SU-DHL-6 (cell line): ENCODE measurements around the gene DNM2.
"Not testable (repeated sequence)": the region's sequence is repeated elsewhere in the genome, so short reads cannot be mapped to it uniquely, and the experiment has no call there.

Experiments
- H2AFZ ChIP-seq: fragments of 200-600 bp; sonication (generic); 2 replicates; pipeline ENCODE4 v1.6.1; 2014; ENCODE audit warnings: low read depth, mild to moderate bottlenecking, moderate library complexity, mixed read lengths, antibody characterized with exemption, low read length; ENCODE audit not compliant: severe bottlenecking
- H3F3A ChIP-seq: fragments of 200-600 bp; shearing (Covaris generic); 2 replicates; pipeline ENCODE4 v1.6.0; 2016; ENCODE audit warnings: antibody characterized with exemption, mild to moderate bottlenecking; ENCODE audit not compliant: insufficient read depth
- H3K27ac ChIP-seq: fragments of 200-600 bp; sonication (generic); 2 replicates; pipeline ENCODE4 v1.5.1; 2016; ENCODE audit warnings: low read depth, mild to moderate bottlenecking, low read length, moderate library complexity, mixed read lengths
- H3K27me3 ChIP-seq: fragments of 200-600 bp; sonication (generic), shearing (Covaris generic); 2 replicates; pipeline ENCODE4 v1.6.0; 2014; ENCODE audit warnings: mild to moderate bottlenecking, low read length
- H3K36me3 ChIP-seq: fragments of 200-600 bp; sonication (generic); 2 replicates; pipeline ENCODE4 v1.6.1; 2014; ENCODE audit warnings: mild to moderate bottlenecking, low read length, mixed read lengths
- H3K4me2 ChIP-seq: fragments of 300-600, 200-600 bp; shearing (Covaris generic), sonication (generic); 2 replicates; pipeline ENCODE4 v1.6.0; 2014; ENCODE audit warnings: low read length, low read depth, mild to moderate bottlenecking; ENCODE audit not compliant: poor library complexity, severe bottlenecking
- H3K4me3 ChIP-seq: fragments of 200-600 bp; sonication (generic); 2 replicates; pipeline ENCODE4 v1.5.1; 2014; ENCODE audit warnings: antibody characterized with exemption, low read length, mild to moderate bottlenecking, mixed read lengths; ENCODE audit not compliant: insufficient read depth, poor library complexity, severe bottlenecking
- H3K79me2 ChIP-seq: fragments of 200-600 bp; sonication (generic); 2 replicates; pipeline ENCODE4 v1.6.1; 2014; ENCODE audit warnings: mild to moderate bottlenecking, low read length, moderate library complexity; ENCODE audit not compliant: insufficient read depth
- H3K9ac ChIP-seq: fragments of 200-600 bp; sonication (generic); 2 replicates; pipeline ENCODE4 v1.7.0; 2014; ENCODE audit warnings: mild to moderate bottlenecking, low read length
- H3K9me2 ChIP-seq: fragments of 200-600 bp; sonication (generic); replicated peaks from 2 replicates; pipeline ENCODE4 v1.6.1; 2014; ENCODE audit warnings: low read length; ENCODE audit not compliant: insufficient read depth
- H3K9me3 ChIP-seq: fragments of 200-600 bp; sonication (generic); 2 replicates; pipeline ENCODE4 v1.6.1; 2014; ENCODE audit warnings: low read length, mixed read lengths; ENCODE audit not compliant: insufficient read depth
- H4K20me1 ChIP-seq: fragments of 200-600 bp; sonication (generic); 2 replicates; pipeline ENCODE4 v1.6.1; 2014; ENCODE audit warnings: low read depth, mild to moderate bottlenecking, antibody characterized with exemption, low read length, moderate library complexity, mixed read lengths
- EZH2phosphoT487 ChIP-seq: fragments of 200-600 bp; sonication (generic), shearing (Covaris generic); conservative IDR thresholded peaks from 2 replicates; pipeline ENCODE4 v1.6.1; 2018; ENCODE audit warnings: mild to moderate bottlenecking, antibody characterized with exemption, low read length, moderate library complexity, mixed read lengths
- TF ChIP-seq, protein P1 (sequence below): fragments of 200-600 bp; sonication (generic); IDR thresholded peaks from one replicate; pipeline ENCODE4 v1.5.1; 2017; ENCODE audit warnings: antibody characterized with exemption, mild to moderate bottlenecking, low read length, moderate library complexity; ENCODE audit not compliant: insufficient read depth, poor library complexity, severe bottlenecking

The DNM2 gene

GRCh38 chr19:10876459-10877240 lies 158.8 kb downstream of the DNM2 start:
- H4K20me1 ChIP-seq, result no peaks in the 10 kb centered on the region
- H3K27me3 ChIP-seq, result no peaks in the 10 kb centered on the region
- peaks cover 86% of the 10 kb centered on the region for H3K79me2 ChIP-seq
- H3K4me2 ChIP-seq, result peak overlapping the region; percentile 26
- peak overlapping the region; percentile 7; the same call in 1 of the 2 replicates for H3K9ac ChIP-seq
- no peaks in the 10 kb centered on the region for H3K9me2 ChIP-seq
- no peak overlapping the region for H3K4me3 ChIP-seq
- no peak for TF ChIP-seq EZH2phosphoT487
- TF ChIP-seq, protein P1, sequence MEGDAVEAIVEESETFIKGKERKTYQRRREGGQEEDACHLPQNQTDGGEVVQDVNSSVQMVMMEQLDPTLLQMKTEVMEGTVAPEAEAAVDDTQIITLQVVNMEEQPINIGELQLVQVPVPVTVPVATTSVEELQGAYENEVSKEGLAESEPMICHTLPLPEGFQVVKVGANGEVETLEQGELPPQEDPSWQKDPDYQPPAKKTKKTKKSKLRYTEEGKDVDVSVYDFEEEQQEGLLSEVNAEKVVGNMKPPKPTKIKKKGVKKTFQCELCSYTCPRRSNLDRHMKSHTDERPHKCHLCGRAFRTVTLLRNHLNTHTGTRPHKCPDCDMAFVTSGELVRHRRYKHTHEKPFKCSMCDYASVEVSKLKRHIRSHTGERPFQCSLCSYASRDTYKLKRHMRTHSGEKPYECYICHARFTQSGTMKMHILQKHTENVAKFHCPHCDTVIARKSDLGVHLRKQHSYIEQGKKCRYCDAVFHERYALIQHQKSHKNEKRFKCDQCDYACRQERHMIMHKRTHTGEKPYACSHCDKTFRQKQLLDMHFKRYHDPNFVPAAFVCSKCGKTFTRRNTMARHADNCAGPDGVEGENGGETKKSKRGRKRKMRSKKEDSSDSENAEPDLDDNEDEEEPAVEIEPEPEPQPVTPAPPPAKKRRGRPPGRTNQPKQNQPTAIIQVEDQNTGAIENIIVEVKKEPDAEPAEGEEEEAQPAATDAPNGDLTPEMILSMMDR, result no peak
- H3K9me3 ChIP-seq, result no peaks in the 10 kb centered on the region
- no peak overlapping the region for H2AFZ ChIP-seq
- no peaks in the 10 kb centered on the region for H3K36me3 ChIP-seq
- peaks cover 16% of the 10 kb centered on the region for H3F3A ChIP-seq
- H3K27ac ChIP-seq, result peak overlapping the region; percentile 47

DNA sequence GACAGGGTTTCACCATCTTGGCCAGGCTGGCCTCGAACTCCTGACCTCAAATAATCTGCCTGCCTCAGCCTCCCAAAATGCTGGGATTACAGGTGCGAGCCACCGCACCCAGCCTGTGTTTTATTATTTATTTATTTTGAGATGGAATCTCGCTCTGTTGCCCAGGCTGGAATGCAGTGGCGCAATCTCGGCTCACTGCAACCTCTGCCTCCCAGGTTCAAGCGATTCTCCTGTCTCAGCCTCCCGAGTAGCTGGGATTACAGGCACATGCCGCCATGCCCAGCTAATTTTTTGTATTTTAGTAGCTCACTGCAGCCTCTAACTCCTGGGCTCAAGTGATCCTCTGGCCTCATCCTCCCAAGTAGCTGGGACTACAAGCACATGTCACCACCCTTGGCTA lies 159.7 kb downstream of the DNM2 start:
- not testable (repeated sequence) for H2AFZ ChIP-seq, H3K9me2 ChIP-seq, H3K4me3 ChIP-seq, H3K36me3 ChIP-seq, H4K20me1 ChIP-seq, H3K27me3 ChIP-seq, H3K9me3 ChIP-seq
- Histone ChIP-seq H3K9ac (peak overlapping the region; percentile 52), H3K4me2 (peak overlapping the region; percentile 58), H3K27ac (peak overlapping the region; percentile 72), H3F3A (peaks cover 14% of the 10 kb centered on the region), H3K79me2 (peaks cover 86% of the 10 kb centered on the region)

GRCh38 chr19:10878253-10878652 lies 160.4 kb downstream of the DNM2 start:
- peaks cover 9% of the 10 kb centered on the region for H3F3A ChIP-seq
- no peaks in the 10 kb centered on the region for H3K36me3 ChIP-seq
- H4K20me1 ChIP-seq, result no peaks in the 10 kb centered on the region
- peak overlapping the region; percentile 52 for H3K9ac ChIP-seq
- H3K9me3 ChIP-seq, result no peaks in the 10 kb centered on the region
- peak overlapping the region; percentile 58 for H3K4me2 ChIP-seq
- H3K79me2 ChIP-seq, result peaks cover 86% of the 10 kb centered on the region
- H2AFZ ChIP-seq, result no peak overlapping the region
- H3K4me3 ChIP-seq, result peak overlapping the region; percentile 9
- TF ChIP-seq, protein P1, result no peak
- no peak for TF ChIP-seq EZH2phosphoT487
- no peaks in the 10 kb centered on the region for H3K27me3 ChIP-seq
- H3K9me2 ChIP-seq, result no peaks in the 10 kb centered on the region
- peak overlapping the region; percentile 72 for H3K27ac ChIP-seq
